Lower leg skin (tissue), 3 donors: ENCODE data around the gene ABCA8.

Source experiments
- CTCF ChIP-seq, 3 donors: fragments of 450-650 bp; IDR thresholded peaks; one replicate each; pipeline ENCODE4 v1.5.1; 2016; ENCODE audit warnings: antibody characterized with exemption in 3 of 3, mild to moderate bottlenecking in 3 of 3, moderate library complexity in 2 of 3
- POLR2A ChIP-seq, 2 donors: fragments of 450-650 bp; IDR thresholded peaks; one replicate each; pipeline ENCODE4 v1.6.1; 2016 to 2017; ENCODE audit warnings: antibody characterized with exemption in 2 of 2, mild to moderate bottlenecking in 1 of 2, moderate library complexity in 1 of 2

GRCh38 chr17:68953340-68953997, 1.7 kb downstream of the ABCA8 start:
- no peak for TF ChIP-seq CTCF (IDR thresholded peaks at IDR 0.05)
- no peak for TF ChIP-seq POLR2A (IDR thresholded peaks at IDR 0.05)
